ENCODE results near the gene CETP. TPM values are rescaled to one million over a fixed set of nuclear protein-coding genes. Genes with fewer than 3 reads are reported as not detected.
A peak's percentile ranks its signal among the peaks of the same experiment; 100 is the strongest.

CETP gene
- 1 to 10 TPM in 3 of 4 donors, under 1 TPM in 1; 0.40 to 4.0 (median 1.7) TPM for total RNA-seq

- Histone ChIP-seq H3K4me3 (replicated peaks in 1 of 3) (no peak within 1 kb of the TSS), H3K9me3 (no peaks in the 10 kb centered on the region), H3K4me1 (peaks cover 0 to 30% of the 10 kb centered on the region in 2 donors), H3K27ac (peak within 1 kb of the TSS in 1 of 3 donors; percentile 43), H3K36me3 (no peaks in the 10 kb centered on the region), H3K27me3 (no peaks in the 10 kb centered on the region)
- TF ChIP-seq POLR2A (IDR thresholded peaks at IDR 0.05) (no peak), CTCF (IDR thresholded peaks at IDR 0.05) (no peak)
- intact Hi-C loops (cut with DNase I) = no loop called here
- 70 to 78% methylated on average over 12 of the region's 12 CpGs for WGBS, 2 donors
- no peak for DNase-seq
Observed at GRCh38 chr16:56961851-56962281, at the start of gene CETP. CETP (plus strand) TSS chr16:56961950; CDS start chr16:56961980, 30 bp downstream.

- intact Hi-C loops (cut with DNase I) = no loop called here
- WGBS, 2 donors = 71 to 73% methylated on average over 18 of the region's 18 CpGs
- peak overlapping the region in 1 of 3 donors; percentile 54 for H3K27ac ChIP-seq
Observed at GRCh38 chr16:56912746-56913708, 48.7 kb upstream of the CETP start.

GRCh38 chr16:56914896-56915295, 46.9 kb upstream of the CETP start:
- WGBS, 2 donors = 79 to 83% methylated on average over 7 of the region's 7 CpGs
- peak overlapping the region in 1 of 3 donors; percentile 62 for H3K27ac ChIP-seq
- no peak for DNase-seq
- H3K36me3 ChIP-seq = no peaks in the 10 kb centered on the region
- H3K4me3 ChIP-seq (replicated peaks in 1 of 3) = no peak overlapping the region
- H3K27me3 ChIP-seq = no peaks in the 10 kb centered on the region
- no peak for TF ChIP-seq CTCF (IDR thresholded peaks at IDR 0.05)
- TF ChIP-seq POLR2A (IDR thresholded peaks at IDR 0.05) = no peak
- H3K4me1 ChIP-seq = peaks cover 16 to 26% of the 10 kb centered on the region in 2 donors
- intact Hi-C loops (cut with DNase I) = no loop called here
- no peaks in the 10 kb centered on the region for H3K9me3 ChIP-seq

More at GRCh38 chr16:56912746-56913708, 48.7 kb upstream of the CETP start:
- Histone ChIP-seq H3K9me3 (no peaks in the 10 kb centered on the region), H3K4me3 (replicated peaks in 1 of 3) (no peak overlapping the region), H3K27me3 (no peaks in the 10 kb centered on the region), H3K4me1 (peaks cover 16 to 19% of the 10 kb centered on the region in 2 donors), H3K36me3 (no peaks in the 10 kb centered on the region)
- no peak for DNase-seq
- TF ChIP-seq POLR2A (IDR thresholded peaks at IDR 0.05) (no peak), CTCF (IDR thresholded peaks at IDR 0.05) (no peak)

- Histone ChIP-seq H3K9me3 (no peaks in the 10 kb centered on the region), H3K4me3 (replicated peaks in 1 of 3) (no peak overlapping the region), H3K27me3 (no peaks in the 10 kb centered on the region), H3K4me1 (peaks cover 16 to 26% of the 10 kb centered on the region in 2 donors), H3K27ac (peak overlapping the region in 2 of 3 donors; percentile 41 to 86), H3K36me3 (no peaks in the 10 kb centered on the region)
- no peak for DNase-seq
- intact Hi-C loops (cut with DNase I) = no loop called here
- 56 to 69% methylated on average over 13 of the region's 13 CpGs for WGBS, 2 donors
- no peak for TF ChIP-seq POLR2A (IDR thresholded peaks at IDR 0.05)
- no peak for TF ChIP-seq CTCF (IDR thresholded peaks at IDR 0.05)
Observed at GRCh38 chr16:56915336-56916119, 46.2 kb upstream of the CETP start.

Data from thyroid gland (tissue), 4 donors.